ENCODE data around the gene FBXL14.

- TF ChIP-seq EP300 (IDR thresholded peaks at IDR 0.05; ENCODE audit: borderline replicate concordance) (no peak), FOXM1 (IDR thresholded peaks at IDR 0.05; ENCODE audit: borderline replicate concordance, low read depth) (no peak), YY1 (IDR thresholded peaks at IDR 0.05; ENCODE audit: low read depth) (no peak), CEBPB (IDR thresholded peaks at IDR 0.05) (no peak)
- TF ChIP-seq, protein P1, sequence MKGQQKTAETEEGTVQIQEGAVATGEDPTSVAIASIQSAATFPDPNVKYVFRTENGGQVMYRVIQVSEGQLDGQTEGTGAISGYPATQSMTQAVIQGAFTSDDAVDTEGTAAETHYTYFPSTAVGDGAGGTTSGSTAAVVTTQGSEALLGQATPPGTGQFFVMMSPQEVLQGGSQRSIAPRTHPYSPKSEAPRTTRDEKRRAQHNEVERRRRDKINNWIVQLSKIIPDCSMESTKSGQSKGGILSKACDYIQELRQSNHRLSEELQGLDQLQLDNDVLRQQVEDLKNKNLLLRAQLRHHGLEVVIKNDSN (IDR thresholded peaks at IDR 0.05): no peak
Measured at GRCh38 chr12:1572731-1573130, 21.6 kb downstream of the FBXL14 start.
